HG03457 (cell line): ENCODE data around the gene MPPED1.

Experiments used
- ATAC-seq: cut with Tn5 transposase; IDR thresholded peaks from one replicate; pipeline ENCODE4 v1.9.1; 2021; ENCODE audit warnings: moderate number of reproducible peaks; ENCODE audit not compliant: unreplicated experiment

MPPED1 gene

GRCh38 chr22:43514476-43515157 is 102.8 kb downstream of the MPPED1 start:
- no peak for ATAC-seq

GRCh38 chr22:43515411-43515810 is 103.6 kb downstream of the MPPED1 start:
- no peak for ATAC-seq

GRCh38 chr22:43515902-43516301 is 104.1 kb downstream of the MPPED1 start:
- ATAC-seq, result no peak

GRCh38 chr22:43516386-43516785 is 104.6 kb downstream of the MPPED1 start:
- no peak for ATAC-seq

GRCh38 chr22:43516996-43517635 is 105.3 kb downstream of the MPPED1 start:
- no peak for ATAC-seq

GRCh38 chr22:43520632-43521039 is 108.8 kb downstream of the MPPED1 start:
- no peak for ATAC-seq

GRCh38 chr22:43521716-43522115 is 109.9 kb downstream of the MPPED1 start:
- no peak for ATAC-seq

- no peak for ATAC-seq
Observed at GRCh38 chr22:43526117-43526655, 114.4 kb downstream of the MPPED1 start.

GRCh38 chr22:43526946-43527345 is 115.1 kb downstream of the MPPED1 start:
- no peak for ATAC-seq

GRCh38 chr22:43528601-43529360 is 117.0 kb downstream of the MPPED1 start:
- ATAC-seq, result no peak

GRCh38 chr22:43529461-43529860 is 117.6 kb downstream of the MPPED1 start:
- ATAC-seq, result no peak

- no peak for ATAC-seq
Observed at GRCh38 chr22:43529934-43530333, 118.1 kb downstream of the MPPED1 start.

- no peak for ATAC-seq
Observed at GRCh38 chr22:43530349-43531201, 118.8 kb downstream of the MPPED1 start.

GRCh38 chr22:43531651-43532050 is 119.8 kb downstream of the MPPED1 start:
- no peak for ATAC-seq

GRCh38 chr22:43532301-43533155 is 120.7 kb downstream of the MPPED1 start:
- ATAC-seq, result no peak

- ATAC-seq, result no peak
Observed at GRCh38 chr22:43533156-43533530, 121.3 kb downstream of the MPPED1 start.

GRCh38 chr22:43533656-43534428 is 122.0 kb downstream of the MPPED1 start:
- ATAC-seq, result no peak

- no peak for ATAC-seq
Observed at GRCh38 chr22:43534916-43535315, 123.1 kb downstream of the MPPED1 start.

- no peak for ATAC-seq
Observed at GRCh38 chr22:43535336-43535735, 123.5 kb downstream of the MPPED1 start.
